Panc1 (cell line): ENCODE data around the gene NFATC3. TPM values are rescaled to one million over a fixed set of nuclear protein-coding genes. Genes with fewer than 3 reads are reported as not detected.
"Not testable (repeated sequence)": the region's sequence is repeated elsewhere in the genome, so short reads cannot be mapped to it uniquely, and the experiment has no call there.

ENCODE experiments used
- ATAC-seq: fragments of 200-7000 bp; cut with Tn5 transposase; 2 replicates; pipeline ENCODE4 v1.9.1; 2020; ENCODE audit warnings: mild to moderate bottlenecking, moderate library complexity
- BruUV-seq: library from RNA; stranded (reverse); fragments of 400-500 nt; replicated peaks from 2 replicates; lab custom pipeline; 2021; lab: Mats Ljungman, UMichigan
- CTCF ChIA-PET: fragments of 300-600 bp; sonication (Branson Sonifier 250); formaldehyde crosslinking; loops from one replicate; lab custom pipeline; 2022; ENCODE audit warnings: antibody characterized with exemption; lab: Charles Lee
- POLR2A ChIA-PET: fragments of 300-600 bp; sonication (Branson Sonifier 250); formaldehyde crosslinking; loops from one replicate; lab custom pipeline; 2022; ENCODE audit warnings: antibody characterized with exemption; lab: Charles Lee
- DNase-seq: peaks from one replicate; pipeline ENCODE4 v3.0.0-alpha.2; 2010; ENCODE audit warnings: low read depth, low spot score
- H3K27ac ChIP-seq: 2 replicates; pipeline ENCODE4 v1.5.1; 2011; ENCODE audit warnings: mild to moderate bottlenecking, low read length, inconsistent platforms
- H3K27me3 ChIP-seq: fragments of 200-500 bp; sonication (Bioruptor generic); 2 replicates; pipeline ENCODE4 v1.6.0; 2014; ENCODE audit warnings: low read length, inconsistent platforms; ENCODE audit not compliant: control insufficient read depth, insufficient read depth
- H3K36me3 ChIP-seq: fragments of 200-500 bp; sonication (Bioruptor generic); 2 replicates; pipeline ENCODE4 v1.5.1; 2014; ENCODE audit warnings: inconsistent platforms, mild to moderate bottlenecking, low read length, moderate library complexity; ENCODE audit not compliant: control insufficient read depth, insufficient read depth
- H3K4me1 ChIP-seq: 2 replicates; pipeline ENCODE4 v1.5.1; 2011; ENCODE audit warnings: inconsistent platforms, mild to moderate bottlenecking, low read length, moderate library complexity; ENCODE audit not compliant: control insufficient read depth, insufficient read depth
- H3K4me3 ChIP-seq, 2 experiments: 2 replicates each; pipeline ENCODE4 v1.5.1; 2011 to 2012; ENCODE audit warnings: low read depth in 2 of 2, low read length in 2 of 2, mild to moderate bottlenecking in 2 of 2, inconsistent platforms in 1 of 2, moderate library complexity in 1 of 2
- H3K9me3 ChIP-seq: fragments of 200-500 bp; sonication (Bioruptor generic); 2 replicates; pipeline ENCODE4 v1.5.1; 2014; ENCODE audit warnings: low read depth, mild to moderate bottlenecking, inconsistent platforms, low read length, moderate library complexity; ENCODE audit not compliant: control insufficient read depth, insufficient read depth
- CTCF ChIP-seq: fragments of 450-650 bp; IDR thresholded peaks from 2 replicates; pipeline ENCODE4 v1.5.1; 2017; ENCODE audit warnings: mild to moderate bottlenecking
- POLR2AphosphoS5 ChIP-seq: IDR thresholded peaks from 2 replicates; pipeline ENCODE4 v1.6.1; 2012; ENCODE audit warnings: mild to moderate bottlenecking, low read depth, low read length, moderate library complexity
- REST ChIP-seq, 2 experiments: IDR thresholded peaks; 2 replicates each; pipeline ENCODE4 v1.6.1; 2011 to 2012; ENCODE audit warnings: low read depth in 2 of 2, control low read depth in 1 of 2, low read length in 1 of 2, mild to moderate bottlenecking in 1 of 2, moderate library complexity in 1 of 2; ENCODE audit not compliant: insufficient read depth in 1 of 2
- SIN3A ChIP-seq: IDR thresholded peaks from 2 replicates; pipeline ENCODE4 v1.6.1; 2012; ENCODE audit warnings: low read depth, mild to moderate bottlenecking, low read length, moderate library complexity, borderline replicate concordance; ENCODE audit not compliant: insufficient read depth
- TCF7L2 ChIP-seq: IDR thresholded peaks from 2 replicates; pipeline ENCODE4 v1.6.1; 2011; ENCODE audit warnings: mild to moderate bottlenecking, low read depth, low read length, inconsistent platforms
- in situ Hi-C: cut with HindIII; loops from 2 replicates; pipeline ENCODE4 v1.10.0; 2016; ENCODE audit warnings: low sequenced_read_pairs, low pct_unique_long_range_greater_than_20kb
- intact Hi-C: fragments of 100-400 bp; cut with micrococcal nuclease; formaldehyde crosslinking; loops from one replicate; pipeline ENCODE4 v1.10.0; 2022; ENCODE audit not compliant: unreplicated experiment
- total RNA-seq: library from RNA; stranded (reverse); gene quantifications from one replicate; pipeline ENCODE4 v1.2.1, GENCODE V29; 2021; ENCODE audit not compliant: unreplicated experiment

Gene NFATC3
- total RNA-seq, 1 experiment from 2014 or later = 24.8 TPM

- no peak overlapping the region for H3K4me3 ChIP-seq
- H3K4me1 ChIP-seq = no peaks in the 10 kb centered on the region; the same call in 1 of the 2 replicates
- intact Hi-C loops = no loop called here
- no peaks in the 10 kb centered on the region for H3K9me3 ChIP-seq
- H3K27ac ChIP-seq = no peak overlapping the region
- ATAC-seq (no peak), DNase-seq (no peak)
- BruUV-seq = TSS peak; percentile 50
- H3K27me3 ChIP-seq = no peaks in the 10 kb centered on the region
- H3K36me3 ChIP-seq = no peaks in the 10 kb centered on the region
- TF ChIP-seq SIN3A (no peak), TCF7L2 (no peak), CTCF (no peak), REST (IDR thresholded peaks at IDR 0.05; ENCODE audit: insufficient read depth in 1 of 2, low read depth in 2 of 2, low read length in 1 of 2) (no peak), POLR2AphosphoS5 (no peak)
- CTCF ChIA-PET = no interaction called here
- in situ Hi-C loops = no loop called here
- POLR2A ChIA-PET = no interaction called here
Observed at GRCh38 chr16:68131813-68132706, 46.9 kb downstream of the NFATC3 start.

- intact Hi-C loops, in situ Hi-C loops: not testable (repeated sequence)
Observed at GRCh38 chr16:68133000-68133399, 47.8 kb downstream of the NFATC3 start.

GRCh38 chr16:68134644-68135043 lies 49.5 kb downstream of the NFATC3 start:
- Histone ChIP-seq H3K4me3 (no peak overlapping the region), H3K36me3 (no peaks in the 10 kb centered on the region), H3K27me3 (no peaks in the 10 kb centered on the region), H3K9me3 (no peaks in the 10 kb centered on the region), H3K4me1 (no peaks in the 10 kb centered on the region), H3K27ac (no peak overlapping the region)
- intact Hi-C loops = no loop called here
- no peak for DNase-seq
- ChIA-PET CTCF (no interaction called here), POLR2A (no interaction called here)
- in situ Hi-C loops = no loop called here
- TF ChIP-seq CTCF (no peak), TCF7L2 (no peak), REST (IDR thresholded peaks at IDR 0.05; ENCODE audit: insufficient read depth in 1 of 2, low read depth in 2 of 2, low read length in 1 of 2) (no peak), SIN3A (no peak), POLR2AphosphoS5 (no peak)
- ATAC-seq = no peak
- no TSS peak for BruUV-seq

More at GRCh38 chr16:68133000-68133399, 47.8 kb downstream of the NFATC3 start:
- H3K27ac ChIP-seq, H3K4me1 ChIP-seq, BruUV-seq, H3K9me3 ChIP-seq, H3K36me3 ChIP-seq, H3K27me3 ChIP-seq, ATAC-seq, CTCF ChIA-PET, POLR2A ChIA-PET, H3K4me3 ChIP-seq, DNase-seq: not testable (repeated sequence)
